Stimulated activated CD4-positive, alpha-beta T cell treated with anti-CD3 and anti-CD28 coated beads, TNF-alpha, amount 100 ng/mL, for 24 hours (primary cell): ENCODE data around the gene GNRH2.
"Not testable (repeated sequence)": the region's sequence is repeated elsewhere in the genome, so short reads cannot be mapped to it uniquely, and the experiment has no call there.

Experiments
- DNase-seq, 3 experiments: peaks; one replicate each; pipeline ENCODE4 v3.0.0-alpha.2; 2020; ENCODE audit warnings: low read depth in 3 of 3

GNRH2 gene, protein sequence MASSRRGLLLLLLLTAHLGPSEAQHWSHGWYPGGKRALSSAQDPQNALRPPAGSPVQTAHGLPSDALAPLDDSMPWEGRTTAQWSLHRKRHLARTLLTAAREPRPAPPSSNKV

GRCh38 chr20:3043322-3043721 lies at the start of gene GNRH2:
GNRH2 (plus strand) TSS chr20:3043622; CDS start chr20:3044415, 793 bp downstream.
- DNase-seq, result no peak

DNA sequence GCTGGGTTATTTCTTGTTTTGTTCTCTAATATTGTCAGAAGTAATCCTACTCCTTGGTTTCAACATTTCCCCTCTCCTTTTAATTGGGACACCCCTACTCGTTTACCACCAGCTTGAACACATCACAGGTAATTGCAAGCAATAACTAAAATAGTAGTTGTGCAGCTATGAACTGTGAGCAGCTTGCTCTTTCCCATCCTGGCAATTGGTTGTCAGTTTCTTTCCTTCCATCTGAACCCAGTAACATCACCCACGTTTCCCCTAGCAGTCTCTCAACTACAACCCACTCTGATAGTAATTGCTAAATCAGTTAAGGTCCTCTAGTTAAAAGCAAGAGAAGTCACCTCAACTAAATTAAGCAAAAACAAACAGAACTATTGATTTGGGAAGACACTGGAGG lies 47.6 kb upstream of the GNRH2 start:
- no peak for DNase-seq

GRCh38 chr20:2998728-2999127 lies 44.7 kb upstream of the GNRH2 start:
- no peak for DNase-seq

- no peak for DNase-seq
Observed at GRCh38 chr20:3000852-3001523, 42.4 kb upstream of the GNRH2 start.

GRCh38 chr20:3003416-3003815 lies 40.0 kb upstream of the GNRH2 start:
- DNase-seq, result no peak

GRCh38 chr20:3010985-3011723 lies 32.3 kb upstream of the GNRH2 start:
- DNase-seq, result peak in 1 of 3 experiments; percentile 9

GRCh38 chr20:3011752-3012151 lies 31.7 kb upstream of the GNRH2 start:
- peak in 2 of 3 experiments; percentile 3 to 26 for DNase-seq

GRCh38 chr20:3013771-3014170 lies 29.7 kb upstream of the GNRH2 start:
- DNase-seq, result no peak

- DNase-seq, result peak in 1 of 3 experiments; percentile 32
Observed at GRCh38 chr20:3014179-3014578, 29.2 kb upstream of the GNRH2 start.

DNA sequence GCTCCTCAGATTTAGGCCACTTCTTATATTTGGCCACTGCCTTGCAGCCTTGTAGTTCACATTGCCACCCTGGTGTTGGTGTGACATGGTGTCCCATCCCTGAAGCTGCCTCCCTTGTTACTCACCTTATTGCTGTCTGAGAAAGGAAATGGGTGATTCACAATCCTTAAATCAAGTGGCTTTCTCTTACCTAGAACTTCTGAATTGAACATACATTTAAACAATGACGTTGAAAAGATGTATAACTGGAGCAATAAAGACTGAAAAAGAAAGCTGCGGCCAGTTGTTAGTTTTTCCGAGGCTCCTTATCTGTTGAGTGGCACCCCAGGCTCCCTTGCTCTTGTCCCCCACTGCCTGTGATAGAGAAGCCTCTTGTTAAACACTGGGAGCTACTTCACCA lies 28.8 kb upstream of the GNRH2 start:
- DNase-seq, result peak in 1 of 3 experiments; percentile 46

- DNase-seq, result not testable (repeated sequence)
Observed at GRCh38 chr20:3015302-3015701, 28.1 kb upstream of the GNRH2 start.

GRCh38 chr20:3021327-3021726 lies 22.1 kb upstream of the GNRH2 start:
- DNase-seq, result no peak

- no peak for DNase-seq
Observed at GRCh38 chr20:3021777-3022176, 21.6 kb upstream of the GNRH2 start.

DNA sequence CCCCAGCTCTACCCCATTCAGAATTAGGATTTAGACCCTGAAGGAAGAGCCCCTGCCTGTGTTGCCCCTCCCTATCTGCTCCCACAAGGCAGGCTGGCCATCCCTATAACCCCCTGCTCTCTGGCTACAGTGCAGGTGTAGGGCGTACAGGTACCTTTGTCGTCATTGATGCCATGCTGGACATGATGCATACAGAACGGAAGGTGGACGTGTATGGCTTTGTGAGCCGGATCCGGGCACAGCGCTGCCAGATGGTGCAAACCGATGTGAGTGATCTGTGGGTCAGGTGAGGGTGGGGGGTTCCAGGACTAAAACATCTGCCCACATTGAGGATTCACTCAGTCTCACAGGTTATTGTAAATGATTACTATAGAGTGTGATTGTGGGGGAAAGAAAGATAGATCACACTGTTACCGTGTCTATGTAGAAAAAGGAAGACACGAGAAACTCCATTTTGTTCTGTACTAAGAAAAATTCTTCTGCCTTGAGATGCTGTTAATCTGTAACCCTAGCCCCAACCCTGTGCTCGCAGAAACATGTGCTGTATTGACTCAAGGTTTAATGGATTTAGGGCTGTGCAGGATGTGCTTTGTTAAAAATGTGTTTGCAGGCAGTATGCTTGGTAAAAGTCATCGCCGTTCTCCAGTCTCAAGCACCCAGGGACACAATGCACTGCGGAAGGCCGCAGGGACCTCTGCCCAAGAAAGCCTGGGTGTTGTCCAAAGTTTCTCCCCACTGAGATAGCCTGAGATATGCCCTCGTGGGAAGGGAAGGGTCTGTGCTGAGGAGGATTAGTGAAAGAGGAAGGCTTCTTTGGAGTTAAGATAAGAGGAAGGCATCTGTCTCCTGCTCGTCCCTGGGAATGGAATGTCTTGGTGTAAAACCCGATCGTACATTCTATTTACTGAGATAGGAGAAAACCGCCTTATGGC lies 20.6 kb upstream of the GNRH2 start:
- DNase-seq, result not testable (repeated sequence)

DNA sequence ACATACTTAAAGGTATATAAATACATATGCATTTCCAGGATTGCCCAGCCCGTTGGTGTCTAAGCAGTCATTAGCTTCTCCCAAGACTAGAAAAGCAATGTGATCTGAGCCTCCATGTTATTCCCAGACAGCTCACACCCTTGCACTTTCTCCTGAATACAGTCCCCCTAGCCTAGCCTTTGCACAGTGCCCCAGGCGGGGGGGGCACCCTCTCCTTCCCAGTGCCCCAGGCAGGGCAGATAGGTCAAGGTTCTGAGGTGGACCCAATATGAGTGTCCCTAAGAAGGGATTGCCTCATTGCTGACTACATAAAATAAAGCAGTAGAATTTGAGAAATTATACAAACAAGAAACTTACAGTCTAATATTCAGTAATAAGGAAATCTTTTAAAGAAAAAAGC lies 15.4 kb upstream of the GNRH2 start:
- no peak for DNase-seq

DNA sequence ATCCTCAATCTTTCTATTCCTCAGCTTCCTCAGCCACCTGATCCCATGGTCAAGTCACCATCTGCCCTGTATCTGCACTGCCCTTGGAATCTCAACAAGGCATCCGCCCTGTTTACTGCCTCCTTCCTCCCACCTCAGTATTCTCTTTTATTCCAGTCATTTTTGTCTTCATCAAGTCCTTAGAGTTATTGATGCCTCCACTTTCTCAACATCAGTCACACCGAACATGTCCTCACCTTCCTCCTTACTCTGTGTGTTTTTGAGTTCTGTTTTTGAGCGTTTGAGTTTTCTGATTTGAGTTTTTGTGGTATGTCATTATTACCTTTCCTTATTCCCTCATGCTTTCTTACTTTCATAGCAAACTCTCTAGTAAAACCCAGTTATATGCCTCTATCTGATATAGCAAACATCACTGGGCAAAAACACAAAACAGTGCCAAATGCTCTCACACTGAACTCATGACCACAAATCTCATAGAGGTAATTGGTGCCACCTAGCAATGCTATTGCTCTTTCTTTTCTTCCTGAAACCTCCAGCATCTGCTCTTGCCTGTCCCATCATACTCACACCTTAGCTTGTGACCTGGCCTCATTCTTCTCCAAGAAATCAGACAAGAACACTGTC lies 11.8 kb upstream of the GNRH2 start:
- DNase-seq, result no peak

- DNase-seq, result no peak
Observed at GRCh38 chr20:3032624-3033023, 10.8 kb upstream of the GNRH2 start.

DNA sequence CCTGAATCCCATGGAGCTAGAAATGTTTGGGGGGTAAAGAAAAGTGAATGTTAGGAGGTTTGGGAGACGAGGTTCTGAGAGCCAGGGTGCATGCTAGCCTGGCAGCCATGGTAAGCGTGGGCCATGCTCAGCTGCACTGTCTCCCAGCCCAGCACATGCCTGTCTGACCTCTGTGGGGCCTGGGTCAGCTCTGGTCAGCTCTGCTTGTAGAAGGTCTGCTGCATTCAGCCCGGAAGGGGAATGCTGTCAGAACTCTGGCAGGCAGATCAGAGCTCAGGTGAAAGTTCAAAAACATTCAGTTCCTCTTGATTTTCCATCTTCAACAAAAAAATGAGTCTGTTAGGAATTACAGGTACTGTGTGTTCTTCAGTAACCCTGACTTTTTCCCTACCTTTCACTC lies 5.8 kb upstream of the GNRH2 start:
- DNase-seq, result no peak

- DNase-seq, result no peak
Observed at GRCh38 chr20:3038454-3038853, 5.0 kb upstream of the GNRH2 start.

DNA sequence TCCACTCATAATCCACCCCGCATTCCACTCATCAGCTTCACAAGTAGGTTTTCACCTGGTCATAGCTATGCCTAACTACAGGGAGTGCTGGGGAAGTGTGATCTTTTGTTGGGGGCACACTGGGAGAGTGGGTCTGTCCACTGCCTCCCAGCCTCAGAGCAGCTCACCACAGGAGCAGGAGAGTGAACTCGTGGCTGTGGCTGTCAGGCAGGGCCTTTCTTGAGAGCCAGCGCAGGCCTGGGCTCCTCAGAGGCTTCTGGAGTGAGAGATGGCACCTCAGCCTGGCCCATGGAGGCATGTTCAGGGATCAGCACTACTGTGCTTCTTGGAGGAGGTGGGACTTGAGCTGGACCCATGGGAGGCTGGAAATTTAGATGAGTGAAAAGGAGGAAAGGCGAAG lies 4.0 kb upstream of the GNRH2 start:
- no peak for DNase-seq

- DNase-seq, result no peak
Observed at GRCh38 chr20:3040086-3040485, 3.3 kb upstream of the GNRH2 start.
